Sciatic nerve (tissue), 1 donor: ENCODE results near the gene LIMA1. TPM values are rescaled to one million over a fixed set of nuclear protein-coding genes. Genes with fewer than 3 reads are reported as not detected.

Experiments used
- microRNA-seq: library from miRNA; unstranded; fragments of <30 nt; microRNA quantifications from one replicate; pipeline ENCODE4 v1.2.0, GENCODE V29; 2020
- total RNA-seq: library from RNA; stranded (reverse); fragmentation: NEBNext Ultra II Directional; extraction: Animal tissue kit (Norgen Biotek cat#: 25700); gene quantifications from one replicate; pipeline ENCODE4 v1.2.1, GENCODE V29; 2021
- donor health status: DM: no; HTN: no; CAD: no.

Gene LIMA1
- total RNA-seq, 1 donor from 2014 or later: 142 TPM

Small RNA genes lying within 50 kb of the gene (microRNA-seq; reads per million reads assigned to microRNA genes)
- not detected for gene MIR1293

Other genes starting within 250 kb of the LIMA1 start
- 5.5 TPM for gene ASIC1, start 225.9 kb downstream of the LIMA1 start, total RNA-seq
- 35.2 TPM for gene SMARCD1, start 198.2 kb downstream of the LIMA1 start, total RNA-seq
- 32.2 TPM for gene GPD1, start 179.5 kb downstream of the LIMA1 start, total RNA-seq
- gene COX14, start 171.3 kb downstream of the LIMA1 start, total RNA-seq: 45.8 TPM
- gene CERS5, start 116.2 kb downstream of the LIMA1 start, total RNA-seq: 51.9 TPM
- not detected for gene FAM186A, start 113.1 kb upstream of the LIMA1 start, total RNA-seq
- gene LARP4, start 117.4 kb upstream of the LIMA1 start, total RNA-seq: 76.5 TPM
- 47.4 TPM for gene DIP2B, start 221.5 kb upstream of the LIMA1 start, total RNA-seq